Measurements from ENCODE around the gene SPEG.

Gene SPEG

GRCh38 chr2:219446101-219446504 lies 11.5 kb downstream of the SPEG start:
- no peak for DNase-seq

- no peak for DNase-seq
Observed at GRCh38 chr2:219446689-219447088, 12.0 kb downstream of the SPEG start.

GRCh38 chr2:219447242-219448098 lies 12.8 kb downstream of the SPEG start:
- DNase-seq = no peak

GRCh38 chr2:219448099-219448775 lies 13.6 kb downstream of the SPEG start:
- peak in 1 of 2 donors; percentile 14 for DNase-seq

GRCh38 chr2:219448776-219449341 lies 14.2 kb downstream of the SPEG start:
- peak in 1 of 2 donors; percentile 17 for DNase-seq

GRCh38 chr2:219449609-219450008 lies 15.0 kb downstream of the SPEG start:
- no peak for DNase-seq

- DNase-seq = no peak
Observed at GRCh38 chr2:219451661-219452360, 17.2 kb downstream of the SPEG start.

GRCh38 chr2:219452361-219453317 lies 18.0 kb downstream of the SPEG start:
- no peak for DNase-seq

GRCh38 chr2:219453671-219454590 lies 19.3 kb downstream of the SPEG start:
- no peak for DNase-seq

GRCh38 chr2:219455581-219455980 lies 20.9 kb downstream of the SPEG start:
- no peak for DNase-seq

GRCh38 chr2:219457784-219458369 lies 23.2 kb downstream of the SPEG start:
- no peak for DNase-seq

GRCh38 chr2:219458996-219459395 lies 24.4 kb downstream of the SPEG start:
- no peak for DNase-seq

GRCh38 chr2:219459460-219460311 lies 25.0 kb downstream of the SPEG start:
- peak; percentile 56 to 60 for DNase-seq

GRCh38 chr2:219460424-219460926 lies 25.8 kb downstream of the SPEG start:
- DNase-seq = no peak

- no peak for DNase-seq
Observed at GRCh38 chr2:219461047-219461514, 26.4 kb downstream of the SPEG start.

GRCh38 chr2:219461669-219462068 lies 27.0 kb downstream of the SPEG start:
- no peak for DNase-seq

- DNase-seq = no peak
Observed at GRCh38 chr2:219462349-219462748, 27.7 kb downstream of the SPEG start.

GRCh38 chr2:219464286-219465032 lies 29.8 kb downstream of the SPEG start:
- DNase-seq = no peak

Measured in stimulated activated CD4-positive, alpha-beta T cell treated with anti-CD3 and anti-CD28 coated beads, Interleukin-2, amount 100 ng/mL, for 24 hours (primary cell).